GM19193 (cell line): ENCODE data around the gene ABCF3.

Experiments
- POLR2A ChIP-seq: IDR thresholded peaks from 4 replicates; pipeline ENCODE4 v1.6.1; 2011; ENCODE audit not compliant: insufficient read depth, insufficient read length; ENCODE audit errors: extremely low read depth

The ABCF3 gene

GRCh38 chr3:184196536-184196935 is 10.5 kb downstream of the ABCF3 start:
- TF ChIP-seq POLR2A: no peak

GRCh38 chr3:184198509-184198908 is 12.5 kb downstream of the ABCF3 start:
- TF ChIP-seq POLR2A: no peak

GRCh38 chr3:184200825-184201224 is 14.8 kb downstream of the ABCF3 start:
- no peak for TF ChIP-seq POLR2A

GRCh38 chr3:184203526-184203925 is 17.5 kb downstream of the ABCF3 start:
- TF ChIP-seq POLR2A: no peak

GRCh38 chr3:184209146-184209923 is 23.3 kb downstream of the ABCF3 start:
- TF ChIP-seq POLR2A: no peak

GRCh38 chr3:184211297-184211696 is 25.3 kb downstream of the ABCF3 start:
- no peak for TF ChIP-seq POLR2A

- no peak for TF ChIP-seq POLR2A
These were observed 25.7 kb downstream of the ABCF3 start for GRCh38 chr3:184211718-184212117.

GRCh38 chr3:184218814-184219213 is 32.8 kb downstream of the ABCF3 start:
- TF ChIP-seq POLR2A: no peak

- no peak for TF ChIP-seq POLR2A
These were observed 36.5 kb downstream of the ABCF3 start for GRCh38 chr3:184222521-184222920.

- no peak for TF ChIP-seq POLR2A
These were observed 37.9 kb downstream of the ABCF3 start for GRCh38 chr3:184223946-184224345.

GRCh38 chr3:184227481-184227935 is 41.5 kb downstream of the ABCF3 start:
- no peak for TF ChIP-seq POLR2A

GRCh38 chr3:184228376-184229137 is 42.6 kb downstream of the ABCF3 start:
- no peak for TF ChIP-seq POLR2A

GRCh38 chr3:184229394-184230080 is 43.5 kb downstream of the ABCF3 start, which contains the start of gene VWA5B2:
Gene VWA5B2, plus strand, starts transcription at chr3:184229585. Its CDS starts 944 bp downstream, at chr3:184230529.
- TF ChIP-seq POLR2A: no peak

- no peak for TF ChIP-seq POLR2A
These were observed 44.1 kb downstream of the ABCF3 start for GRCh38 chr3:184230081-184230602.
